ENCODE data around the gene HORMAD2. TPM values are rescaled to one million over a fixed set of nuclear protein-coding genes. Genes with fewer than 3 reads are reported as not detected.

Gene HORMAD2
- total RNA-seq, 1 donor from 2014 or later, result 0.16 TPM

- intact Hi-C loops (cut with DNase I), result no loop called here
- DNase-seq (ENCODE audit: low spot score), result no peak
Observed at GRCh38 chr22:30217698-30218560, 137.7 kb downstream of the HORMAD2 start.

GRCh38 chr22:30219049-30219654 lies 138.9 kb downstream of the HORMAD2 start:
- no peak for DNase-seq (ENCODE audit: low spot score)
- intact Hi-C loops (cut with DNase I), result no loop called here

DNA sequence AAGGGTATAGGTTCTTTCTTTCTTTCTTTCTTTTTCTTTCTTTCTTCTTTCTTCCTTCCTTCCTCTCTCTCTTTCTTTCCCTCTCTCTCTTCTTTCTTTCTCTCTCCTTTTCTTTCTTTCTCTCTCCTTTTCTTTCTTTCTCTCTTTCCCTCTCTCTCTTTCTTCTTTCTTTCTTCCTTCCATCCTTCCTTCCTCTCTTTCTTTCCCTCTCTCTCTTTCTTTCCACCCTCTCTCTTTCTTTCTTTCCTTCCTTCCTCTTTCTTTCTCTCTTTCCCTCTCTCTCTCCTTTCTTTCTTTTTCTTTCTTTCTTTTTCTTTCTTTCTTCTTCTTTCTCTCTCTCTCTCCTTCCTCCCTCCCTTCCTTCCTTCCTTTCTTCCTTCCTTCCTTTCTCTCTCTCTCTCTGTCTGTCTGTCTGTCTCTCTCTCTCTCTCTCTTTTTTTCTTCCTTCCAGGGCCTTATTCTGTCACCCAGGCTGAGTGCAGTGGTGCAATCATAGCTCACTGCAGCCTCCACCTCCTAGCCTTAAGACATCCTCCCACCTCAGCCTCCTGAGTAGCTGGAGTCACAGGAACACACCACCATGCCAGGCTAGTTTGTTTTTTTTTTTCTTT lies 139.5 kb downstream of the HORMAD2 start:
- intact Hi-C loops (cut with DNase I), result no loop called here
- DNase-seq (ENCODE audit: low spot score), result no peak

DNA sequence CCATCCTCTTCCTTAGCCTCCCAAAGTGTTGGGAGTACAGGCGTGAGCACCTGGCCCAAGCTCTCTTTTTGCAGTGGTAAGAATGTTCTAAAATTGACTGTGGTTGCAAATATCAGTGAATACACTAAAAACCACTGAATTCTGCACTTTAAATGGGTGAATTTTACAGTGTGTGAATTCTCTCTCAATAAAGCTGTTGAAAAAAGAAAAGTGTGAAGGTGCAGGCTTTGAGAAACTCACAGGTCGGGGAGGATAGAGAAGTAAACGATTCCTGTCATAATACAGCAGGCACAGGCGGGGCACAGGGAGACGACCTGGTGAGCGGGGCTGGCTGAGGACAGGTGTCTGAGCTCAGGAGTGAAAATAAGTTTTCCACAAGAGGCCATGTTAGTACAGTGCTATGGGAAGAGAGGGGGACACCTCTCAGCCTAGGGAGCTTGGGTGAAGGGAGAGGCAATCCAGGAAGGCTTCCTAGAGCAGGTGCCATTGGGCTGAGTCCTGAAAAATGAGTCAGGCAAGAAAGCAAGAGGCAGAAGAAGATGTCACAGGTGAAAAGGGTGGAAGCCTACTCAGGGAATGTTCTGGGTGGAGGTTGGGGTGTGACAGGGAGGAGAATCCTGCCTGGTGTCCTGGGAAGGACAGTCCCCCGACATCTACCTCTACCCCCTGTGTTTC lies 140.2 kb downstream of the HORMAD2 start:
- intact Hi-C loops (cut with DNase I), result no loop called here
- DNase-seq (ENCODE audit: low spot score), result no peak

DNA sequence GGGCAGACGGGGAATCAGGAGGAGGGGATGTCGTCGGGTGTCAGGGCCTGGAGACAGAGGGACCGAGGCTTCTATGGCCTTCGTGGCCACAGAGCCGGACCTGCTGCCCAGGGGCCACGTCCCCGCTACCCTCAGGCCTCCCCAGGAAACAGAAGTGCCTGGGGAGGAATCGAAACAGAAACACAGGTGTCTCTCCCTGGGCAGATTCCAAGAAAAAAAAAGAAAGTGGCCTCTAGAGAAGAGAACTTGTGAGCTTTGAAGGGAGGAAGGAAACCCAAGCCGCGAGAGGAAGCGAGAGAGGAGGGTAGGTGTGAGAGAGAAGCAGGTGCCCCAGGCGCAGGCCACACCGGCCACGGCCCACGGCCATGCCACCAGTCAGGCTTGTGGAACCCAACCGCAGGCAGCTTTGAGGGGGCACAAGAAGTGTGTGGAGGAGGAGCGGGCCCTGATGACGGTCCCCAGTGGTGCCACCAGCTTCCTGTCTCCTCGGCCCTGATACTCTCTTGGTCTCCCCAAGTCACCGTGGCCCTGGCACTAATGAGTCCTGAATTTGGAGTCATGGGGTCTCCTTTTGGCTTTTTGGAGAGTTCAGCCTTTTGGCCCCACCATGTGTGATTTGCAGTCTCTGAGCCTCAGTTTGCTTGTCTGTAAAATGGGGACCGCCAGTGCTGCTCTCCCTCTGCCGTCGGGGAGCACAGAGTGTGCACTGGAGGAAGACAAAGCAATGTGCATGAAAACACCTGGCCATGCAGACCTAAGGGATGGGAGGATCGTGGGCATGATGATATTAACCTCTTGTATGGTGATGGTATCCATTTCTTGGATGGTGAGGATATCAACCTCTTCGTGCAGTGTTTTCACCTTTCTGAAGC lies 141.1 kb downstream of the HORMAD2 start:
- DNase-seq (ENCODE audit: low spot score), result peak; percentile 82
- intact Hi-C loops (cut with DNase I), result no loop called here

DNA sequence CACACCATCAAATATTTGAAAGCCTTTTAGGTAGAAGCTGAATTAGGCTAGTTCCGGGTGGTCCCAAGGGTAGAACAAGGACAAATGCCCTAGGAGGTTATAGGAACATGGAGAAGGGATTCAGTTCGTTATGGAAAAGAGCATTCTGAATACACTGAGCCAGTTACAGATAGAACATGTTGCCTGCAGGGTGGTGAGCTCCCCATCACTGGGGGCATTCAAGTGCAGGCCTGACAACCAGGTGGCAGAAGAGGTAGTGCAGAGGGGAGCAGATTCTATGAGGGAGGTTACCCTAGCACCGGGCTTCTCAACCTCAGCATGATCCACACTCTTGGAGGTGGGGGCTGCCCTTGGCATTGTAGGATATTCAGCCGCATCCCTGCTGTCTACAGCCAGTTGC lies 142.1 kb downstream of the HORMAD2 start:
- intact Hi-C loops (cut with DNase I), result no loop called here
- no peak for DNase-seq (ENCODE audit: low spot score)

DNA sequence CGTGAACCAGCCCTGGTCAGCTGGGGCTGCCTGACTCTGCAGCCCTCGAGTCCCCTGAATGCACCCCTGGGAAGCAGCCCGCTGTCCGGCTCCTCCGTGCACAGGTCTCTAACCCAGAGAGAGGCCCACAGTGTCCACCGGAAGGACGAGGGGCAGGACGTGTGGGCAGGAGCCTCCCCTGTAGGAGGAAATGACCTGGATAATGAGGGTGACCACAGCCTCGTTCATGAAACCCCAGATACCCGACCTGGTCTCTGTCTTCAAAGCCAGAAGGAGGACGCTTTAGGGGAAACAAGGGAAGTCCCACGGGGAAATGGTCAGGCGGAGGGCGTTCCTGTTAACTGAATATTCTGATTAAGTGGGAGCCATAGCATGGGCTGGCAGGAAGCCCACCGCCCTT lies 143.0 kb downstream of the HORMAD2 start:
- intact Hi-C loops (cut with DNase I), result no loop called here
- DNase-seq (ENCODE audit: low spot score), result no peak

- no peak for DNase-seq (ENCODE audit: low spot score)
- intact Hi-C loops (cut with DNase I), result no loop called here
Observed at GRCh38 chr22:30224161-30224857, 144.0 kb downstream of the HORMAD2 start.

GRCh38 chr22:30225220-30225927 lies 145.1 kb downstream of the HORMAD2 start:
- intact Hi-C loops (cut with DNase I), result no loop called here

GRCh38 chr22:30226192-30226832 lies 146.0 kb downstream of the HORMAD2 start:
- no peak for DNase-seq (ENCODE audit: low spot score)
- intact Hi-C loops (cut with DNase I), result no loop called here

More at GRCh38 chr22:30225220-30225927, 145.1 kb downstream of the HORMAD2 start:
- no peak for DNase-seq (ENCODE audit: low spot score)

Other genes starting within 250 kb of the HORMAD2 start
- gene ASCC2, start 242.2 kb upstream of the HORMAD2 start, total RNA-seq, result 31.9 TPM
- 45.9 TPM for gene MTMR3, start 197.3 kb upstream of the HORMAD2 start, total RNA-seq
- gene LIF, start 166.3 kb downstream of the HORMAD2 start, total RNA-seq, result 0.78 TPM
- gene OSM, start 186.4 kb downstream of the HORMAD2 start, total RNA-seq, result 0.32 TPM
- gene CASTOR1, start 209.0 kb downstream of the HORMAD2 start, total RNA-seq, result 5.0 TPM
- 5.7 TPM for gene TBC1D10A, start 246.5 kb downstream of the HORMAD2 start, total RNA-seq

Data from cardiac septum (tissue), 1 donor.